ENCODE results near the gene MAP3K3. TPM values are rescaled to one million over a fixed set of nuclear protein-coding genes. Genes with fewer than 3 reads are reported as not detected.

The MAP3K3 gene
- total RNA-seq, 1 donor from 2014 or later = 38.2 TPM

DNA sequence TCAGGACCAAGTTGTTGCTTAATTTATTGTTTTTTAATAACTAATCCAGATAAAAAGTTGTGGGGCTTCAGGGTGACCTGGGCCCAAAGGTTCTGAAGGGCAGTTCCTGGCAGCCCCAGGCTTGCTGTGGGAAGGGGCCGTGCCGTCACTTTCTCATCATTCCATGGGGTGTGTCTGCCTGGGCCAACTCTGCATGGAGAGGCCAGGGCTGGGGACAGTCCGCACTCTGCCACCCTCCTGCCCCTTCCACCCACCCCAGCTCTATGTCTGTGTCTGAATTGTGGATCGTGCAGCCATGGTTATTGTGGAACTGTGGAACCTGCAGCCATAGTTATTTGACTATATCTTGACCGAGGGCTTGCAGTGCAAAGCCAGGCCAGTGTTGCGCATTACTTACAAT is 73.7 kb downstream of the MAP3K3 start:
- Mint-ChIP-seq H3K36me3 (ENCODE audit: low read depth) (peaks cover 4% of the 10 kb centered on the region), H3K4me1 (ENCODE audit: low read depth) (peaks cover 3% of the 10 kb centered on the region), H3K27me3 (ENCODE audit: low read depth) (no peaks in the 10 kb centered on the region), H3K9me3 (ENCODE audit: low read depth) (no peaks in the 10 kb centered on the region), H3K4me3 (ENCODE audit: unreplicated experiment) (no peak overlapping the region), H3K27ac (ENCODE audit: unreplicated experiment) (no peak overlapping the region)
- DNase-seq (ENCODE audit: low spot score) = no peak
- TF ChIP-seq, protein P1, sequence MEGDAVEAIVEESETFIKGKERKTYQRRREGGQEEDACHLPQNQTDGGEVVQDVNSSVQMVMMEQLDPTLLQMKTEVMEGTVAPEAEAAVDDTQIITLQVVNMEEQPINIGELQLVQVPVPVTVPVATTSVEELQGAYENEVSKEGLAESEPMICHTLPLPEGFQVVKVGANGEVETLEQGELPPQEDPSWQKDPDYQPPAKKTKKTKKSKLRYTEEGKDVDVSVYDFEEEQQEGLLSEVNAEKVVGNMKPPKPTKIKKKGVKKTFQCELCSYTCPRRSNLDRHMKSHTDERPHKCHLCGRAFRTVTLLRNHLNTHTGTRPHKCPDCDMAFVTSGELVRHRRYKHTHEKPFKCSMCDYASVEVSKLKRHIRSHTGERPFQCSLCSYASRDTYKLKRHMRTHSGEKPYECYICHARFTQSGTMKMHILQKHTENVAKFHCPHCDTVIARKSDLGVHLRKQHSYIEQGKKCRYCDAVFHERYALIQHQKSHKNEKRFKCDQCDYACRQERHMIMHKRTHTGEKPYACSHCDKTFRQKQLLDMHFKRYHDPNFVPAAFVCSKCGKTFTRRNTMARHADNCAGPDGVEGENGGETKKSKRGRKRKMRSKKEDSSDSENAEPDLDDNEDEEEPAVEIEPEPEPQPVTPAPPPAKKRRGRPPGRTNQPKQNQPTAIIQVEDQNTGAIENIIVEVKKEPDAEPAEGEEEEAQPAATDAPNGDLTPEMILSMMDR (IDR thresholded peaks at IDR 0.05) = no peak

DNA sequence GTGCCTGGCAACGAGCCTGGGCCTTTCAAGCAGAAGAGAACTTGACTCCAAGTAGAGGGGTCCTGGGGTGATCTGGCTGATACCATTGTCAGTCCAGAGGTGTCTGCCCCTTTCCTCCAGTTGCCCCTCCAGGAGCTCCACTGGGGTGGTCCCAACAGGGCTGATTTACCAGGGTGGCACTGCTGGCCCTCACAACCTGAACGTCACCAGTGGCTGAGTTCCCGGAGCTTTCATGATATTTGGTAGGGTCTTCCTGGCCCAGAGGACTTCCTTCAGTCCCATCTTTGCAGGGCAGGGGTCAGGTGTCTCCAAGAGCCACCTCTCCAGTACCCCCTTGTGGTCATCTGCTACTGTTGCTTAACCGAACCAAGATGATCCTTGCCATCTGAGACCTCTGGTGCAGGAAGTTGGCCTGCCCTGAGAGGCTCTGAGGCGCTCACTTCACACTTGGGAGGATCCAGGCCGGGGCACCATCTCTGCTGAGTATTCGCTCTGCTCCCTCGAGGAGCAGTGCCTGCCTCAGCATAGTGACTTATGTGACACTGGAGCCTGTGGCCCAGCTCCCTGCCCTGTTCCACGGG is 74.3 kb downstream of the MAP3K3 start:
- TF ChIP-seq, protein P1 (IDR thresholded peaks at IDR 0.05) = peak; percentile 70
- Mint-ChIP-seq H3K4me3 (ENCODE audit: unreplicated experiment) (no peak overlapping the region), H3K9me3 (ENCODE audit: low read depth) (no peaks in the 10 kb centered on the region), H3K27me3 (ENCODE audit: low read depth) (no peaks in the 10 kb centered on the region), H3K4me1 (ENCODE audit: low read depth) (peaks cover 8% of the 10 kb centered on the region), H3K36me3 (ENCODE audit: low read depth) (peaks cover 1% of the 10 kb centered on the region), H3K27ac (ENCODE audit: unreplicated experiment) (no peak overlapping the region)
- DNase-seq (ENCODE audit: low spot score) = no peak

DNA sequence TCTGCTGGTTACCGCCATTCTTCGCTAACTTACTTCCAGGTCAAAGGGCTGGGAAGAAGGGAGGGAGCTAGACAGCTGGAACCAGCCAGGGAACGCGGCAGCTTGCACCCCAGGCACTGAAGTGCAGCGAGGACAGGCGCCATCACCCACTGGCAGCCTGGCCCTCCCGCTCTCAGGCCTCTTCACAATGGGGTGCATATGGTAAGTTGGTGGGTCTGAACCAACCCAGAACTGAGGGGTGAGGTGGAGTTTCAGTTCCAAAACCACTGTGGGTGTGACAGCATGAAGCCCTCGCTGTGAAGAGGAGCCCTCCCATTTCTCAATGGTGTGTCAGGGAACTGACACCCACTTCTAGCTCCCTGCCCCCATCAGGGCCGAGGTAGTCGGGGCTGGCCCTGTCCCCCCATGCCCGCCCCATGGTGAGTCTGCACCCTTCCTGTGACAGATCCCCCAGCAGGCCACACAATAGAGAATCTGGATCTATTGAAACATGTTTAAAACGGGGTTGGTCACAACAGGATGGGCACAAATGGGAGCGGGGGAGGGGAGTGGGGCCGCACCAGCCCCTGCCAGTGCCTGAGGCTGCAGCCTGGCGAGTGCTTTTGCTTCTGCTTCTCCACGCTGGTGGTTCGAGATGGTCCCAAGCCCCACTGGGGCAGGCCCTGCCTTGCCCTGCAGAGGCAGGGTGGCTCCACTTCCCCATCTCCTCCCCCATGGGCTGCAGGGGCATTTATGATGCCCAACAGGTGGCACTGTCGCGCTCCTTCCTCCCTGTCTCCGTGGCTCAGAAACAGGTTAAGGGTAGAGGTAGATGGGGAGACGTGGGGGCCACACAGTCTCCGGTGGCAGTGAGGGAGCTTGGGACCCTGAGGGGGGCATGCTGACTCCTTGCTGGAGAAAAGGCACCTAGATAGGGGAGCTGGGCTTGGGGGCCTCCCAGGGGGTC is 75.4 kb downstream of the MAP3K3 start:
- Mint-ChIP-seq H3K36me3 (ENCODE audit: low read depth) (no peaks in the 10 kb centered on the region), H3K4me3 (ENCODE audit: unreplicated experiment) (peak overlapping the region; percentile 48), H3K27ac (ENCODE audit: unreplicated experiment) (peak overlapping the region; percentile 49), H3K4me1 (ENCODE audit: low read depth) (peaks cover 14% of the 10 kb centered on the region), H3K9me3 (ENCODE audit: low read depth) (no peaks in the 10 kb centered on the region), H3K27me3 (ENCODE audit: low read depth) (no peaks in the 10 kb centered on the region)
- TF ChIP-seq, protein P1 (IDR thresholded peaks at IDR 0.05) = peak; percentile 74
- no peak for DNase-seq (ENCODE audit: low spot score)

DNA sequence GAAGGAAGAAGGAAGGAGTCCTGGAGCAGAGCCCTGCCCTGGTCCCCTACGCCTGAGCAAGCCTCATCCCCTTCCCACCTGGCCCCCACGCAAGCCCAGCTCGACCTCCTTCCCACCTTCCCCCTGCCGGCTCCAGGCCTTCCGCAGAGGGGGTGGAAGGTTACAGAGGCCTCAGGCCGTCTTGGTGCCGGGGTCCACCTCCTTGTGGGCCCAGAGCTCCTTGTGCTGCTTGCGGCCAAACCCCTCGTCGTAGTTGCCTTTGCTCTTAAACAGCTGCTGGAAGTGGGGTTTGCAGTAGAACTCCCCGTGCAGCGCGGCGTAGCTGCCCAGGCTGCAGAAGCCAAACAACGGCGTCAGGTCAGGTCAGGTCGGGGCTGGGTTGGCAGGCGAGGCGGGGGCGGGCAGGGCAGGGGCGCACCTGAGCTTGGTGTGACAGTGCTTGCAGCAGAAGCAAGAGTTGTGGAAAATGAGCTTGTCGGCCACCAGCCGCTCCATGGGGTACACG is 76.2 kb downstream of the MAP3K3 start:
- Mint-ChIP-seq H3K36me3 (ENCODE audit: low read depth) (peaks cover 2% of the 10 kb centered on the region), H3K4me3 (ENCODE audit: unreplicated experiment) (peak overlapping the region; percentile 77), H3K4me1 (ENCODE audit: low read depth) (peaks cover 19% of the 10 kb centered on the region), H3K27ac (ENCODE audit: unreplicated experiment) (no peak overlapping the region), H3K9me3 (ENCODE audit: low read depth) (no peaks in the 10 kb centered on the region), H3K27me3 (ENCODE audit: low read depth) (no peaks in the 10 kb centered on the region)
- no peak for DNase-seq (ENCODE audit: low spot score)
- TF ChIP-seq, protein P1 (IDR thresholded peaks at IDR 0.05) = no peak

DNA sequence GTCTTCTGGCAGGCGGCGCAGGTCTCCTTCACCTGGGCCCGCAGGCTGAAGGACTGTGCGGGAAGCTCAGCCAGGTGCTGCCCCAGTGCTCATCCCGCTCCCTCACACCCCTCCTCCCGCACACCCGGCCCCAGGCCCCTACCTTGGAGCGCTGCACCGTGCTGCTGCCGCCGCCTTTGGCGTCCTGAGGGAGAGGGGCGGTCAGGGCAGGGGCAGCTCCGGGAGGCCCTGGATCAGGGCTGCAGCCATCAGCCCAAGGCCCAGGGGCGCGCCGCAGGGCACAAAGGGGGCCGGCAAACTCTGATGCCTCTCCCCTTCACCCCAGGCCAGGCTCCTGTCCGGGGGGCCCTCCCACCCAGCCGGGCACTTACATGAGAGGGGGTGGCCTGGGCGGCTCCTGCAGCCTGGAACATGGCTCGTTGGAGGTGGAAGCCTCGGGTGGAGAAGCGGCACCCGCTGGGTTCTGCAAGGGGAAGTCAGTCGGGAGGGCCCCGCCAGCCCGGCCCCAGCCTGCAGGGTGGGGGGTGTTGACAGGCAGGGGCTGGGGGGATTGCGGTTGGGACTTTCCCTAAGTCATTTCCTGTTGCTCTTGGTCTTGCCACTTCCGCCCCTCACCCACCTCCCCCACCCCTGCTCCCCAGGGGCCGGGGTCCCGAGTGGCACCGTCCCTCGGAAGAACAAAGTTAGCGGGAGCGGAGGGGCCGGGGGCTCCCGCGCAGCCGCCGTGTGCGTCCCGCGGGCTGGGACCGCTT is 76.8 kb downstream of the MAP3K3 start:
- Mint-ChIP-seq H3K36me3 (ENCODE audit: low read depth) (peaks cover 5% of the 10 kb centered on the region), H3K4me3 (ENCODE audit: unreplicated experiment) (peak overlapping the region; percentile 77), H3K27me3 (ENCODE audit: low read depth) (no peaks in the 10 kb centered on the region), H3K4me1 (ENCODE audit: low read depth) (peaks cover 19% of the 10 kb centered on the region), H3K27ac (ENCODE audit: unreplicated experiment) (peak overlapping the region; percentile 41), H3K9me3 (ENCODE audit: low read depth) (no peaks in the 10 kb centered on the region)
- TF ChIP-seq, protein P1 (IDR thresholded peaks at IDR 0.05) = no peak
- DNase-seq (ENCODE audit: low spot score) = no peak

Data from chondrocyte (in vitro differentiated cells).